AG10803 (cell line): ENCODE results near the gene ZPBP2.
"Not testable (repeated sequence)": the region's sequence is repeated elsewhere in the genome, so short reads cannot be mapped to it uniquely, and the experiment has no call there.

Source experiments
- DNase-seq: peaks from one replicate; pipeline ENCODE4 v3.0.0; 2010; ENCODE audit warnings: low read depth
- H3K4me3 ChIP-seq: 2 replicates; pipeline ENCODE4 v1.5.1; 2011; ENCODE audit warnings: mild to moderate bottlenecking, low read length, control low read depth
- TF ChIP-seq, protein P1 (sequence below): conservative IDR thresholded peaks from 2 replicates; pipeline ENCODE4 v1.5.1; 2011; ENCODE audit warnings: mild to moderate bottlenecking, low read length, control low read depth, inconsistent platforms

ZPBP2 gene

GRCh38 chr17:39841134-39841683 lies 26.8 kb upstream of the ZPBP2 start:
- TF ChIP-seq, protein P1, sequence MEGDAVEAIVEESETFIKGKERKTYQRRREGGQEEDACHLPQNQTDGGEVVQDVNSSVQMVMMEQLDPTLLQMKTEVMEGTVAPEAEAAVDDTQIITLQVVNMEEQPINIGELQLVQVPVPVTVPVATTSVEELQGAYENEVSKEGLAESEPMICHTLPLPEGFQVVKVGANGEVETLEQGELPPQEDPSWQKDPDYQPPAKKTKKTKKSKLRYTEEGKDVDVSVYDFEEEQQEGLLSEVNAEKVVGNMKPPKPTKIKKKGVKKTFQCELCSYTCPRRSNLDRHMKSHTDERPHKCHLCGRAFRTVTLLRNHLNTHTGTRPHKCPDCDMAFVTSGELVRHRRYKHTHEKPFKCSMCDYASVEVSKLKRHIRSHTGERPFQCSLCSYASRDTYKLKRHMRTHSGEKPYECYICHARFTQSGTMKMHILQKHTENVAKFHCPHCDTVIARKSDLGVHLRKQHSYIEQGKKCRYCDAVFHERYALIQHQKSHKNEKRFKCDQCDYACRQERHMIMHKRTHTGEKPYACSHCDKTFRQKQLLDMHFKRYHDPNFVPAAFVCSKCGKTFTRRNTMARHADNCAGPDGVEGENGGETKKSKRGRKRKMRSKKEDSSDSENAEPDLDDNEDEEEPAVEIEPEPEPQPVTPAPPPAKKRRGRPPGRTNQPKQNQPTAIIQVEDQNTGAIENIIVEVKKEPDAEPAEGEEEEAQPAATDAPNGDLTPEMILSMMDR, result no peak
- no peak overlapping the region for H3K4me3 ChIP-seq
- DNase-seq, result no peak

GRCh38 chr17:39845052-39845846 lies 22.8 kb upstream of the ZPBP2 start:
- no peak for DNase-seq
- no peak overlapping the region for H3K4me3 ChIP-seq
- TF ChIP-seq, protein P1, result no peak

DNA sequence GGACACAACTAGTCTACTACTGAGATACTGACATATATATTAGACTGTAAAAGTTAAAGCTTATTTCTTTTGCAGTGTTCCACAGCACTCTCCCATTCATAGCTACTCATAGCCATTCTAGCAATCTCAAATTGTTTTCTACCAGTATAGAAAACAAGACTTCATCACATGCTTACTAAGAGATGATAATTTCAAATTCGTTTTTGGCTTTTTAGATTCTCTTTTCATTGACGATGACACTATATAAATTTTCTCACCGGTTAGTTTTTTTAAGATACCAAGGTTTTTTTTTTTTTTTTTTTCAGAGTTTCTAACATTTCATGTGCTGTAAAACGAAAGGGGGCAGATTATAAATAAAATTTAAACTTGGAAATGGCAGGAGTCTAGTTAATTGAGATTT lies 21.8 kb upstream of the ZPBP2 start:
- no peak for DNase-seq
- TF ChIP-seq, protein P1, result no peak
- H3K4me3 ChIP-seq, result no peak overlapping the region

GRCh38 chr17:39848600-39848999 lies 19.4 kb upstream of the ZPBP2 start:
- DNase-seq, result no peak
- TF ChIP-seq, protein P1, result no peak
- H3K4me3 ChIP-seq, result no peak overlapping the region

- not testable (repeated sequence) for H3K4me3 ChIP-seq
Measured at GRCh38 chr17:39850186-39850585, 17.8 kb upstream of the ZPBP2 start.

DNA sequence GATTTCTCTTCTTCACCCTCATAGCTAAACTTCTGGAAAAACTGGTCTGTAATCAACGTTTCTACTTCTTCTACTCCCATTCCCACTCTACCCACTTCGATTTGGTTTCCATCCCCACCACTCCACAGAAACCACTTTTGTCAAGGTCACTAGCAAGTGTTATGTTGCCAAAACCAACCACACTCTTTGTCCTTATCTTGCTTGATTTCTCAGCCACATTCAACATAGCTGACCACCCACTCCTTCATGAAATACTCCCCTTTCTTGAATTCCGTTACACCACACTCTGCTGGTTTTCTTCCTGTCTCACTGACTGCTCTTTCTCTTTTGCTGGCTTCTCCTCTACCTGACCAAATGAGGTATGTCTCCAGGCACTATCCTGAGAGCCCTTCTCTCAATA lies 15.8 kb upstream of the ZPBP2 start:
- TF ChIP-seq, protein P1, result no peak
- H3K4me3 ChIP-seq, result no peak overlapping the region
- DNase-seq, result no peak

More at GRCh38 chr17:39850186-39850585, 17.8 kb upstream of the ZPBP2 start:
- DNase-seq, result not testable (repeated sequence)

DNA sequence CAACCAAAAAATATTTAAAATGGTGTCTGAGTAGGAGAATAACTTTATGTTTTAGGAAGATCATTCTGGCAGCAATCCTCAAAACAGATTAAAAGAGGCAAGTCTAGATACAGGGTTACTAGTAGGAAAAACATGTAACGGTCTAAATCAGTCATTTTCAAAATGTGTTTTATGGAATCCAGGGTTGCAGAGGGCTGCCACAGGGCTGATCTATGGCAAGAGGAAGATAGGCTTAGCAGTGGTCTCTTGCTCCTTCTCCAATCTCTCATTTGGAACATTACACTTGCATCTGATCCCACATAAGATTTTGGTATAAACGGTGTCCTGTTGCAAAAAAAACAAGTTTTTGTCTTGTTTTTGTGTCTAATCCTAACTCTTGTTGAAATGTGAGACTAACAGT lies 13.1 kb upstream of the ZPBP2 start:
- DNase-seq, result no peak
- TF ChIP-seq, protein P1, result no peak
- H3K4me3 ChIP-seq, result no peak overlapping the region

DNA sequence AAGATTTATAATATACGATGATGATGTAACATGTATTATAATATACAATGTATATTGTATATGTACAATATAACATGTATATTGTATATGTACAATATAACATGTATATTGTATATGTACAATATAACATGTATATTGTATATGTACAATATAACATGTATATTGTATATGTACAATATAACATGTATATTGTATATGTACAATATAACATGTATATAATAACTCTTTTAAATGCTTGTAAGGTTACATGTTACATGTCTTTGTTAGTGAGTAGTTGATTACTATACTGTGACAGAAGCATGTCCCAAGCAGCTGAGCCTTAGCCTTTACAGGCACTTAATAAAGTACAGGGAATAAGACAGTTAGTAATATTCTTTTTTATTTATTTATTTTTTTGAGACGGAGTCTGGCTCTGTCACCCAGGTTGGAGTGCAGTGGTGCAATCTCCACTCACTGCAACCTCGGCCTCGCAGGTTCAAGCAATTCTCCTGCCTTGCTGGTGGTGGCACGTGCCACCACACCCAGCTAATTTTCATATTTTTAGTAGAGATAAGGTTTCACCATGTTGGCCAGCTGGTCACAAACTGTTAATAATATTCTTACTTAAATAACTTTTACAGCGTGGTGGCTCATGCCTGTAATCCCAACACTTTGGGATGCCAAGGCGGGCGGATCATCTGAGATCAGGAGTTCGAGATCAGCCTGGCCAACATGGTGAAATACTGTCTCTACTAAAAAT lies 11.9 kb upstream of the ZPBP2 start:
- not testable (repeated sequence) for H3K4me3 ChIP-seq, DNase-seq
